HG03066 (cell line): ENCODE data around the gene ENC1.

ENCODE experiments used
- ATAC-seq: cut with Tn5 transposase; IDR thresholded peaks from one replicate; pipeline ENCODE4 v1.9.1; 2021; ENCODE audit warnings: low read depth; ENCODE audit not compliant: unreplicated experiment

Gene ENC1

GRCh38 chr5:74616236-74617146 is 24.0 kb downstream of the ENC1 start:
- no peak for ATAC-seq

- ATAC-seq, result no peak
These were observed 27.2 kb downstream of the ENC1 start for GRCh38 chr5:74613283-74613682.

DNA sequence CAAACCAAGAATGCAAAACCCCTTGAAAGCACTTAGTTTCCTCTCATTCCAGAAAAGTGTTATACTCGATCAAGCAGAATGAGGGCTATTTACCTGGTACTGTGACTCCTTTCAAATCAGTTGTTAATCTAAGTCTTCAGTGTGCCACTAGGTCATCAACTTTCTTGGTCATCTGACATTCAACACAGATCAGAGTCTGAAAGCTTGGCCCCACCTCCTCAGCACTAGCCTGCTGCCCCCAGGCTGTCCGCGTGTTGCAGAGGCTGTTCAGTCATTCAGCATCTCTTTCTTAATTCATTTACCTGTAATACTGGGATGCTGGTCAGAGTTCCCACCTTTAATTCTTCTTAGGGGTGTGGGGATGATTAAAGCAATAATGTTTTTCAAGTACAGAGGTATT is 28.5 kb downstream of the ENC1 start:
- ATAC-seq, result no peak

DNA sequence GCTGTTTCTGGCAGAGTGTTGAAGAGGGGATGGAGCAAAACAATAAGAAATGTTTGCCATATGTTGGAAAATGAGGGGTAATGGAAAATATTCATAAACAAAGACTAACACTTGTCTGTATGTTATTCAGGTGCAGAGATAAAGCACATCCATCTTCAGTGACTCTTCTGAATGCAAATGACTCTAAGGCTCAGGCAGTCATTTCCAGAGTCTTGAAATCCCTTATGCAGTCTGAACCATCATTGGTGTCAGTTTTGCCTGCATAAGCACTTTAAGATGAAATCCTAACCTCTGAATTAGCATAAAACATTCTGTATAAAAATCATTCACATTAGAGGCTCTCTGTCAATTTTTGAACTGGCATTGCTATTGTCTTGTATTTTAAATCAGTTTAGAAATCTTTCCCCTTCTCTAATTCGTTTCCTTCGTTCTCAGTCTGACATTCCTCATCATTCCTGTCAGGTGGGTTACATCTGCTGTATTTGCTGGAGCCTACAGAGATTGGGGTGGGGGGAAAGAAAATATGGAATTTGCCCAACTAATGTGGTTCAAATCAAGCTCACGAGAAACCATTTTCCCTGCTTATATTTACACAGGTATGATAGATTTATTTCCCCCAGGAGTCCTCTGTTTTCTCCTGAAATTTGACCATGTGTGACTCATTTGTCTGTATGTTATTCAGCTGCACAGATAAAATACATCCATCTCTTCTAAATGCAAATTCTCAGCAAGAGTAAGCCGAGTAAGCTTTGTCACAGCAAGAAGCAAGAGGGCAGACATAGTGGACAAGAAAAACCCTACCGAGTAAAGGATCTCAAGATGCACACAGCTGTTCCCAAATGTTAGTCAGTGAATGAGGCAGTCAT is 31.6 kb downstream of the ENC1 start:
- ATAC-seq, result no peak

- ATAC-seq, result no peak
These were observed 34.8 kb downstream of the ENC1 start for GRCh38 chr5:74605759-74606158.

DNA sequence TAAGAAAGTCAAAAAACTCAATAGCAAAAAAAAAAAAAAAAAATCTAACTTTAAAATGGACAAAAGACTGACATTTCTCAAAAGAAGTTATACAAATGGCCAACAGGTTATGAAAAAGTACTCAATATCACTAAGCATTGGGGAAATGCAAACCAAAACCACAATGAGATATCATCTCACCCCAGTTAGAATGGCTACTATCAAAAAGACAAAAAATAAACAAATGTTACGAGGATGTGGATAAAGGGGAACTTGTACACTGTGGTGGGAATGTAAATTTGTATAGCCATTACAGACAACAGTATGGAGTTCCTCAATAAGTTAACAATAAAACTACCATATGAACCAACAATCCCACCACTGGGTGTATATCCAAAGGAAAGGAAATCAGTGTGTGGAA is 37.2 kb downstream of the ENC1 start:
- no peak for ATAC-seq

GRCh38 chr5:74599148-74599547 is 41.4 kb downstream of the ENC1 start:
- ATAC-seq, result no peak

DNA sequence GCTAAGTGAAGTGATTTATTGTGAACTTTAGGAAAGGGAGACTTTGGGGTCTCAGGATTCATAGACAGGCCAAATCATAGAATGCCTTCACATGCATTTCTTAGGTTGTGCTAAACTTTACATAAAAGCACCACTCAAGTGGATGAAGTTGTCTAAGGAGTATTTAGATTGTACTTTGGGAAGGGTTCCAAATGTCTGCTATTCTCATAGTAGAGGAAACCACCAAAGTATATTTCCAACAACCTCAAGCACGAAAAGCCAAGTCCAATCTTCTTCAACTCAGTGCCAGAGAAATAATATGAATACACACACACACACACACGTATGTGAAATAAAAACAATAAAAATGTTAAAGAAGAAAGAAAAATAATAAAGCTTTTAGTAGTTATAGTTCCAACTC is 41.8 kb downstream of the ENC1 start:
- no peak for ATAC-seq

DNA sequence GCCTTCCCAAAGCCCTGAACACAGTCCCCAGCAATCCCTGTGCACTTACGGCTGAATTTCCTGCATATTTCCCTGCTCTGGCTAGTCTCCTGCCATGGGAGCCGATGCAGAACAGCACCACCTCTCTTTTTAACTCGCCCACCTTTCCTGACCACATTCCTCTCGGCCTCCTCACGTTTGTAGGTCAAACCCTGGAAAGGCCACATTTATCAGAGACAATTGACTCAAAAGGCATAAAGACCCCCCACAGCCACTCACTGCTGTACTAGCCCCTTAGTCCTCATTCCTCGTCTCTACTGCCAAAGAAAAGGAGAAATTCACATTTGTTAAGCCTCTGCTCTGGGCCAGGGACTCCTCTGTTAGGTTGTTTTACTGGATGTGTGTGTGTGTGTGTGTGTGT is 43.6 kb downstream of the ENC1 start:
- ATAC-seq, result no peak

DNA sequence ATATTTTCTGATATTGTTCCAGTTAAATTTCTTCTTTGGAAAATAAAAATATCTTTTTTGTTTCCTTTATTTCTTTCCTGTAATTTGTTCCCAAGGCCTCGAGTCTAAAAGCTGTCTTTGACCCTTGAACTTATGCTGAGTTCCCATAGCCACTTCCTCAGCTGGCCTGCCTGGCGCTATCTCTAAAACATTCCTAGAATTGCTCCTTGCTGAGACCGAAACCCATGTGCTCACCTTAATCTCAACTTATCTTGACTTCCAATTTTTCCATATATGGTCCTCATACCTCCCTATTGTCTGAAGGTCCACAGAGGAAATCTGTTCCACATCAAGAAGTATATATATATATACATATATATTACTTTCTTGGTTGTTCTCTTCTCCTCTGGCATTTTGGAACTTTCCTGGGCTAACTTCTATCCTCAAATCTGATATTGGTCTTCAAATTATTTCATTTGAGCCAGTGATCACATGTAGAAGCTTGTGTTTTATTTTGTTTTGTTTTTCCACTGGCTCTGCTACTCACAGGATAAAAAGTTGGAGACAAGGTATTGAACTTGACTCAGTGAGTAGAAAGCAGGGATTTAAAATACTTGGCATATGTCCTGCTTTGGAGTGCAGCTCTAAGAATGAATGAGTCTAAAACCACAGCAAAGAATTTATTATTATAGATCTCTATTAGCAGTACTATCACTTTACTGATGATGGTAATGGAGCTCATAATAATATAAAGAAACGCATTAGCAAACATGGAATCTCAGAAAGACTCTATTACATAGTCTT is 45.2 kb downstream of the ENC1 start:
- ATAC-seq, result no peak

- no peak for ATAC-seq
These were observed 46.1 kb downstream of the ENC1 start for GRCh38 chr5:74594137-74595040.

DNA sequence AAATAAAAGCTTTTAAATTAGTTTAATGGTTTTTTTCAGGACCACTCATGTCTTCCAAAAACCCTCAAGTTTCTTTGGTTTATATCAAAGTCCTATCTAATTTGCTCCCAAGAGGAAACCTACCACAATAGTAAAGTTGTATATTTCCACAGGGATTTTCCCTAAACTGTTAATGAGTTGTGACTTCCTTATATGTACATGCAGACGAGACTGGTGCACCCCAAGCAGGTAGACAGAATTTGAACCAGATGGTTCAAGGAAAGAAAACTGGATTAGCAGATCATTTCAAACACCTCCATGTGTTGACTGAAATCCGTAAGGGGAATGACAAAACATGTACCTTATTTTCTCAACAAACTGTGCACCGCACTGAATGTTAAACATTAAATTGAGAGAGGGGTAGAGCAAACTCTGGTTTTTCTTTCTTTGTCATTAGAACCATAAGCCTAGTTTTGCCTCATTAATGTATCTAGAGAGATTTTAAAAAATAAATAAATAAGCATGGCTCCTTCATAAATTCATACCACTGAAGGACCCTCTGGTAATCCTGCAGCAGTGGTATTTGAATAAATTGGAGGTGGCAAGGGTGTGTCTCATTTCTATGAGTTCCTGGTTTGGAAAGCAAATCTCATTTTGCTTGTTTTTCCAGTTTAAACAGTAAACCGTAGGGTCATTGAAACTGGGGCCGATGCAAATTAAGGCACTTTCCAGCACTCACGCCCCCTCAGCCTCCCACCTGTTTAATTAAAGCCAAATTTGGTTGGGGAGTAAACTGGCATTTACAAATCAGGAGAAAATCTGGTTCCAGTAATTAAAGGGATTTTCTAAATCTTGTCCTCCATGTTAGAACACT is 51.1 kb downstream of the ENC1 start:
- ATAC-seq, result no peak

GRCh38 chr5:74588415-74588814 is 52.1 kb downstream of the ENC1 start:
- ATAC-seq, result no peak

GRCh38 chr5:74587890-74588289 is 52.6 kb downstream of the ENC1 start:
- no peak for ATAC-seq

- ATAC-seq, result no peak
These were observed 53.2 kb downstream of the ENC1 start for GRCh38 chr5:74587300-74587699.

DNA sequence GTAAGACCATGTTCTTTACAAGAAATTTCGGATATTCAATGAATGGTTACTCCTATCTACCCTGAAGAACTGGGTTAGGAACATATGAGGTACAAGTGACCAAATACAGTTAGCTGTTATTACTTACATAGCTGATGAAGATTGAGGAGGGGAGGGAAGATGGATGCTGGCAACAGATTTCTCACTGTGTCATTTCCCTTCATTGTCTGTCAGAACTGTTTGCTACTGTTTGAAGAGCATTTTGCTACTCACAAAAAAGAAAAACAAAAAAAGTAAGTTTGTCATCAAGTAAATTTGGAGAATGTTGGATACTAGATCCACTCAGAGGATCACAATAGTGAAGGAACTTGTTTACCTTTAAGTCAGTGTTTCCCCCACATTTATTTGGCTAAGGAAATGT is 53.7 kb downstream of the ENC1 start:
- no peak for ATAC-seq

DNA sequence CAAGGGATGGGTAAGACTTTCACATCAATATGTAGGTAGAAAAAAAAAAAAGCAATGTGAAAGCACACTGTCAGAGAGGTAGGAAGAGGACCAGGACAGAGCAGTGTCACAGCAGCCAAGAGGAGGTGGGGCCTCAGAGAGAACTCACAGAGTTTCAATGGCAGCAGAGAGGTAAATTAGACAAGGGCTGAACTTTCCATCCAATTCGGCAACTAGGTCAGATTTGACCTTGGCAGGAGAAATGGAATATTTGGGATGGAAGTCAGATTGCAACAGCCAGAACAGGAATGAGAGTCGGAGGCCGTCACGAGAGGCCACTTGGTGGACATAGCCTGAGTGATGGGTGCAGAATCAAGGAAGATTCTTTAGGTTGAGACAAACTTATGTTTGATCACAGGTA is 57.7 kb downstream of the ENC1 start:
- ATAC-seq, result no peak

- no peak for ATAC-seq
These were observed 58.6 kb downstream of the ENC1 start for GRCh38 chr5:74581988-74582365.

GRCh38 chr5:74580729-74581109 is 59.8 kb downstream of the ENC1 start:
- no peak for ATAC-seq
